Brain microvascular endothelial cell (primary cell): ENCODE data around the gene C9orf43.
A peak's percentile ranks its signal among the peaks of the same experiment; 100 is the strongest.
"Not testable (repeated sequence)": the region's sequence is repeated elsewhere in the genome, so short reads cannot be mapped to it uniquely, and the experiment has no call there.

Experiments used
- DNase-seq: peaks from one replicate; pipeline ENCODE4 v3.0.0-alpha.2; 2020
- H3K27ac ChIP-seq: fragments of 250-450 bp; sonication (Bioruptor Pico); 2 replicates; pipeline ENCODE4 v1.5.1; 2020; ENCODE audit warnings: mild to moderate bottlenecking, moderate library complexity
- H3K27me3 ChIP-seq: fragments of 250-450 bp; sonication (Bioruptor Pico); replicated peaks from 2 replicates; pipeline ENCODE4 v1.5.1; 2020; ENCODE audit warnings: mild to moderate bottlenecking
- H3K36me3 ChIP-seq: fragments of 250-450 bp; sonication (Bioruptor Pico); replicated peaks from 2 replicates; pipeline ENCODE4 v1.5.1; 2020; ENCODE audit warnings: mild to moderate bottlenecking
- H3K4me3 ChIP-seq: 2 replicates; pipeline ENCODE4 v1.5.1; 2011; ENCODE audit warnings: low read depth, mild to moderate bottlenecking, control low read depth, low read length, moderate library complexity
- in situ Hi-C: cut with HindIII; loops from 2 replicates; pipeline ENCODE4 v1.10.0; 2017; ENCODE audit warnings: low sequenced_read_pairs, low pct_ligation_motif_present
- TF ChIP-seq, protein P1 (sequence below): IDR thresholded peaks from 2 replicates; pipeline ENCODE4 v1.5.1; 2011; ENCODE audit warnings: low read depth, mild to moderate bottlenecking, moderate library complexity, low read length, control low read depth, inconsistent platforms; ENCODE audit errors: missing control alignments

The C9orf43 gene

DNA sequence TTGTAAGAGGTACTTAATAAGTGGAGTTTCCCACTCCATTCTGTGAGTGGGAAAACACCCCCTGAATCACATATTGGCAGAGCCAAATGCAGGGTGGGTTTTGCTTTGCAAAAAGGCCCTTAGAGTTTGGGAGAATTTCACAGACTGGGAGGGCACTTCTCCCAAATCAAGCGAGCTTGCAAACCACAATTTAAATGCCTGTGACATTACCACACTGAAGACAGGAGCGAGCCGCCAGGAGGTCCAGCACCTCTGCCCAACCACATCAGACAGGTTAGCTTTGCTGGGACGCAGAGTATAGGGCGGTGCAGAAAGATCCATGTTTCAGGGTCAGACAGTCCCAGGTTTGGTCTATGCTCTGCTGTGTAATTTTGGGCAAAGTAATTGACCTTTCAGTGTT, 11.8 kb upstream of the C9orf43 start:
- Histone ChIP-seq H3K27me3 (no peaks in the 10 kb centered on the region), H3K27ac (no peak overlapping the region), H3K4me3 (no peak overlapping the region), H3K36me3 (no peaks in the 10 kb centered on the region)
- TF ChIP-seq, protein P1, sequence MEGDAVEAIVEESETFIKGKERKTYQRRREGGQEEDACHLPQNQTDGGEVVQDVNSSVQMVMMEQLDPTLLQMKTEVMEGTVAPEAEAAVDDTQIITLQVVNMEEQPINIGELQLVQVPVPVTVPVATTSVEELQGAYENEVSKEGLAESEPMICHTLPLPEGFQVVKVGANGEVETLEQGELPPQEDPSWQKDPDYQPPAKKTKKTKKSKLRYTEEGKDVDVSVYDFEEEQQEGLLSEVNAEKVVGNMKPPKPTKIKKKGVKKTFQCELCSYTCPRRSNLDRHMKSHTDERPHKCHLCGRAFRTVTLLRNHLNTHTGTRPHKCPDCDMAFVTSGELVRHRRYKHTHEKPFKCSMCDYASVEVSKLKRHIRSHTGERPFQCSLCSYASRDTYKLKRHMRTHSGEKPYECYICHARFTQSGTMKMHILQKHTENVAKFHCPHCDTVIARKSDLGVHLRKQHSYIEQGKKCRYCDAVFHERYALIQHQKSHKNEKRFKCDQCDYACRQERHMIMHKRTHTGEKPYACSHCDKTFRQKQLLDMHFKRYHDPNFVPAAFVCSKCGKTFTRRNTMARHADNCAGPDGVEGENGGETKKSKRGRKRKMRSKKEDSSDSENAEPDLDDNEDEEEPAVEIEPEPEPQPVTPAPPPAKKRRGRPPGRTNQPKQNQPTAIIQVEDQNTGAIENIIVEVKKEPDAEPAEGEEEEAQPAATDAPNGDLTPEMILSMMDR = no peak
- in situ Hi-C loops = no loop called here
- no peak for DNase-seq

DNA sequence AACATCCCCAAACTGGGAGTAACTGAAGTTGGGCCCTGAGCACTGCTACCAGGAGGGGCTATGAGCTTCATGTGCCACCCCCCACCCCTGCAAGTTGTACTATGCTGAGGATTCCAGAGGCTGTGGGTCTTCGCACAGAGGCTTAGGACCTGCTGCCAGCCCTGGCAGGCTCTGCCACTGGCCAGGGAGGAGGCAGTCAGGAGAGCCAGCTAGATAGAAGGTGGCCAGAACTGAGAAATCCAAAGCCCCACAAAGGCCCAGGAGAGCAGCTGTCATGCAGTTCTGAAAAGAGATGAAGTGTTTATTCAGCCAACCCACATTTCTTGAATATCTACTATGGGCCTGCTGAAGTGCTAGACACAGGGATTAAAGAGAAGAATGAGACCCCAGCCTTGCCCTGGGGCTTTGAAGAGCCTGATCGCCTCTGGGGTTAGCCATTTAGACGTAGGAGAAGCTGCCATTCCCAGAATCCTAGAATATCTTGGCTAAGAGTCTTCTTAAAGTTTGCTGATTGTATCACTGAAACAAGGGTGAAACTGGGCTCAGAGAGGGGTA, 10.8 kb upstream of the C9orf43 start:
- TF ChIP-seq, protein P1 = no peak
- Histone ChIP-seq H3K4me3 (no peak overlapping the region), H3K36me3 (no peaks in the 10 kb centered on the region), H3K27me3 (no peaks in the 10 kb centered on the region), H3K27ac (no peak overlapping the region)
- no peak for DNase-seq
- in situ Hi-C loops = no loop called here

DNA sequence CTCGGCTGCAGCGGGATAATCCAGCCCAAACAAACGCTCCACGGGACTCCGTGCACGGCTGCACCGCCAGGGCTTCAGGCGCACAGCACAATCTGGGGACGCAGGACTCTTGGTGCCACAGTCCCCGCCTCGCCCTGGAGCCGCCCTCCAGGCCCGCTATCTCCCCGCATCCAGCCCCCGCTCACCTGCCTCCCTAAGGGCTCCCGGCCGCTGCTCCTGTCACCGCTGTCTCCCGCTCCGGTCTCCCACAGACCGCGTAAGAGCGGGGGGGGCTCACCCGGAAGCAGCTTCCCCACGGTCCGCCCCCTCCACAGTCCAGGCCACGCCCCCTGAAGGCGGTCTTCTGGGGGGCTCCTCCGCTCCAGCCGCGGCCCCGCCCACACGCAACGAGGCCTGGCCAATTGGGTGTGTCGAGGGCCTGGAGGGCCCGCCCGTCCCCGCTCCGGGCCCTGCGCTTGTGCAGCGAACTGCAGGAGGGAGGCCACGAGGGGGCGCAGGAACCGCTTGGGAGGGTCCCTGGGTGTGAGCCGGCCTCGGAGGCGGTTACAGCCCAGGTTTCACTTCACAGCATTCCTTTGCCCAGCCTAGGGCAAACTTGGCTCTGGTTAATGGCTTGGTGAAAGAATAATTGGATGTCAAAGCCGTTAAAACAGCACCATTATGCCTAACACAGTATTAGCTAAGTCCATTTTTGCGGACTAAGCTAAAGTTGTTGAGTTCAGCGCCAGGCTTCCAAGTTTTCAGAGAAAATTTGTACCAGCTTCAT, 9.3 kb upstream of the C9orf43 start, which contains the start of gene ALAD:
Gene ALAD, minus strand, starts transcription at position 258 of the 766 bp plus-strand sequence. CDS start 7,725 bp downstream, outside the sequence.
- in situ Hi-C loops = no loop called here
- peak within 1 kb of the TSS; percentile 67 for H3K27ac ChIP-seq

DNA sequence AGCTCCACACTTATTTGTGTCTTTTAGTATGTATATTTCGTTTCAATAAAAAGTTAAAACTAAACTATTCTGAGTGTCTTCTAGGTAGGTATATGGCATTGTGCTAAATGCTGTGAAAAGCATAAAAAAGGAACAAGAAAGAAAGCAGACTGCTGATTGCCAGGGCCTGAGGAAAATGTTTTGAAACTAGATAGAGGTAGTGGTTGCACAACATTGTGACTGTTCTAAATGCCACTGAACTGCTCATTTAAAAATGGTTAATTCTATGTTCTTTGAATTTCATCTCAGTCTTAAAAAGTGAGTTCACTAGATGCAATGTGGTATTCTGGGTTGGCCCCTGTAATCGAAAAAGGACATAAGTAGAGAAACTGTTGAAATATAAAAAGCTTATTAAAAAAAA, 6.9 kb upstream of the C9orf43 start:
- Histone ChIP-seq H3K27ac (no peak overlapping the region), H3K36me3 (peaks cover 11% of the 10 kb centered on the region), H3K27me3 (no peaks in the 10 kb centered on the region), H3K4me3 (no peak overlapping the region)
- TF ChIP-seq, protein P1 = no peak
- DNase-seq = no peak
- in situ Hi-C loops = no loop called here

More for the DNA sequence above, 9.3 kb upstream of the C9orf43 start, which contains the start of gene ALAD:
- peak; percentile 93 for DNase-seq
- TF ChIP-seq, protein P1 = peak; percentile 89
- Histone ChIP-seq H3K4me3 (peak within 1 kb of the TSS; percentile 92), H3K36me3 (no peaks in the 10 kb centered on the region), H3K27me3 (no peaks in the 10 kb centered on the region)

DNA sequence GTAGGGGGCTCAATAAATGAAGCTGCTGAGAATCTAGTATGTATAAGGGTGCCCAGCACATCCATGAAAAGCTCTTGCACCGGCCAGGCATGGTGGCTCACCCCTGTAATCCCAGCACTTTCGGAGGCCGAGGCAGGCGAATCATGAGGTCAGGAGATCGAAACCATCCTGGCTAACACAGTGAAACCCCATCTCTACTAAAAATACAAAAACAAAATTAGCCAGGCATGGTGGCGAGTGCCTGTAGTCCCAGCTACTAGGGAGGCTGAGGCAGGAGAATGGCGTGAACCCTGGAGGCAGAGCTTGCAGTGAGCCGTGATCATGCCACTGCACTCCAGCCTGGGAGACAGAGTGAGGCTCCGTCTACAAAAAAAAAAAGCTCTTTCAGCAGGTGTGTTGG, 4.2 kb upstream of the C9orf43 start:
- in situ Hi-C loops, DNase-seq, H3K27ac ChIP-seq: not testable (repeated sequence)

DNA sequence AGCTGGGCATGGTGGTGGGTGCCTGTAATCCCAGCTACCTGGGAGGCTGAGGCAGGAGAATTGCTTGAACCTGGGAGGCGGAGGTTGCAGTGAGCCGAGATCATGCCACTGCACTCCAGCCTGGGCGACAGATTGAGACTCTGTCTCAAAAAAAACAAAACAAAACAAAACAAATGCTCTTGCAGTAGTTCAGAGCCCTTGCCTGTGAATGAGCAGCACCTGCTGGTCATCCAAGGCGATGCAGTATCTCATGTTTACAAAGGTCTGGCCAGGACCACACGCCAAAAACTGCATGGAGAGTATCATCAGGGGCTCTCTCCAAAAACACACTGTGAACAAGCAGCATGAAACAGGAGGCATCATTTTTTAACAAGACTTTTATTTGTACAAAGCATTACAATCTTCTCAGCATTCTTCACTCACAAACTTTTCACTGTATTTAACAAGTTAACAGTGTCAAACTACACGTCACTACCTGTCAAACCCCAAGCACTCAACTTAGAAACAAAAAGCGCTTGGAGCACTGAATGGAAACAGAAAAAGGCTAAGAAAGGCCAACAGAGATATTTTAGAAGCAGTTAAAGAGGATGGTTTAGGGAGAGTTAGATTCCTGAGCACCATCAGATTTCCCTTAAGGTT, 3.6 kb upstream of the C9orf43 start:
- in situ Hi-C loops, H3K4me3 ChIP-seq, H3K27ac ChIP-seq, H3K27me3 ChIP-seq: not testable (repeated sequence)
- DNase-seq = peak; percentile 75
- peaks cover 13% of the 10 kb centered on the region for H3K36me3 ChIP-seq
- TF ChIP-seq, protein P1 = peak; percentile 87

More for the DNA sequence above, 4.2 kb upstream of the C9orf43 start:
- not testable (repeated sequence) for H3K27me3 ChIP-seq, H3K4me3 ChIP-seq
- H3K36me3 ChIP-seq = peaks cover 13% of the 10 kb centered on the region
